CD4-positive, alpha-beta T cell (primary cell): ENCODE measurements around the gene LRFN5. TPM values are rescaled to one million over a fixed set of nuclear protein-coding genes. Genes with fewer than 3 reads are reported as not detected.

Source experiments
- ATAC-seq: fragments of 200-7000 bp; cut with Tn5 transposase; one replicate; pipeline ENCODE4 v1.10.0; 2022; ENCODE audit warnings: mild to moderate bottlenecking; ENCODE audit not compliant: poor library complexity
- CTCF ChIA-PET: fragments of 350-600 bp; sonication (Branson Sonifier 250); formaldehyde crosslinking; loops from one replicate; lab custom pipeline; 2021; ENCODE audit warnings: antibody characterized with exemption, inconsistent platforms; lab: Charles Lee
- POLR2A ChIA-PET: fragments of 350-600 bp; sonication (Branson Sonifier 250); formaldehyde crosslinking; loops from one replicate; lab custom pipeline; 2021; ENCODE audit warnings: antibody characterized with exemption, inconsistent platforms; lab: Charles Lee
- DNase-seq, 14 experiments: peaks; one replicate each; pipeline ENCODE4 v3.0.0-alpha.2; 2013 to 2020; ENCODE audit warnings: mixed read lengths in 2 of 14
- H3K27ac ChIP-seq, 2 donors: one replicate each; pipeline versions ENCODE4 v1.5.1 to v1.7.0; 2013; ENCODE audit warnings: low read length in 2 of 2, low read depth in 1 of 2, mild to moderate bottlenecking in 1 of 2
- H3K27me3 ChIP-seq, 2 experiments: 1 replicate in 1 of 2; 2 replicates in 1 of 2; pipeline versions ENCODE4 v1.6.1 to v1.7.0; 2013; ENCODE audit warnings: low read length in 2 of 2, control low read depth in 1 of 2, mild to moderate bottlenecking in 1 of 2, moderate library complexity in 1 of 2; ENCODE audit not compliant: insufficient read depth in 2 of 2, control insufficient read depth in 1 of 2
- H3K36me3 ChIP-seq: one replicate; pipeline ENCODE4 v1.6.1; 2013; ENCODE audit warnings: low read length, control low read depth; ENCODE audit not compliant: insufficient read depth
- H3K4me1 ChIP-seq: one replicate; pipeline ENCODE4 v1.6.1; 2013; ENCODE audit warnings: low read length, control low read depth; ENCODE audit not compliant: insufficient read depth
- H3K4me3 ChIP-seq: one replicate; pipeline ENCODE4 v1.5.1; 2013; ENCODE audit warnings: mild to moderate bottlenecking, low read length, moderate library complexity
- H3K9me3 ChIP-seq, 2 experiments: 1 replicate in 1 of 2; 2 replicates in 1 of 2; pipeline versions ENCODE4 v1.6.1 to v1.7.0; 2013; ENCODE audit warnings: low read length in 2 of 2, mild to moderate bottlenecking in 2 of 2, control low read depth in 1 of 2, moderate library complexity in 1 of 2; ENCODE audit not compliant: control insufficient read depth in 1 of 2, insufficient read depth in 1 of 2
- H3K27ac Mint-ChIP-seq: one replicate; pipeline ENCODE4 v1.8.0; 2020; ENCODE audit warnings: mixed read lengths
- H3K27me3 Mint-ChIP-seq: one replicate; pipeline ENCODE4 v1.8.0; 2021; ENCODE audit warnings: mixed read lengths
- H3K36me3 Mint-ChIP-seq: one replicate; pipeline ENCODE4 v1.8.0; 2021; ENCODE audit warnings: low read depth, mixed read lengths
- H3K4me1 Mint-ChIP-seq: one replicate; pipeline ENCODE4 v1.8.0; 2021; ENCODE audit warnings: low read depth, mixed read lengths
- H3K4me3 Mint-ChIP-seq: one replicate; pipeline ENCODE4 v1.8.0; 2020; ENCODE audit warnings: mild to moderate bottlenecking, mixed read lengths
- H3K9me3 Mint-ChIP-seq: one replicate; pipeline ENCODE4 v1.8.0; 2020; ENCODE audit warnings: mixed read lengths
- intact Hi-C, 2 experiments: fragments of 100-400 bp; cut with DNase I in 1 of 2; cut with micrococcal nuclease in 1 of 2; formaldehyde crosslinking; loops; one replicate each; pipeline versions ENCODE4 v1.15.1 to v1.9.0; 2023 to 2025; cut with DNase I, micrococcal nuclease
- total RNA-seq, 174 experiments: library from RNA in 2 of 174; stranded (reverse) in 2 of 174; gene quantifications; one replicate each; pipeline ENCODE4 v1.2.3 and lab custom pipeline; 2021 to 2026
- TF ChIP-seq, protein P1 (sequence below): fragments of 200-600 bp; IDR thresholded peaks from one replicate; pipeline ENCODE4 v1.8.0; 2022; ENCODE audit warnings: antibody characterized with exemption, mild to moderate bottlenecking

Gene LRFN5
- total RNA-seq, 2 experiments from 2014 or later, result not detected

DNA sequence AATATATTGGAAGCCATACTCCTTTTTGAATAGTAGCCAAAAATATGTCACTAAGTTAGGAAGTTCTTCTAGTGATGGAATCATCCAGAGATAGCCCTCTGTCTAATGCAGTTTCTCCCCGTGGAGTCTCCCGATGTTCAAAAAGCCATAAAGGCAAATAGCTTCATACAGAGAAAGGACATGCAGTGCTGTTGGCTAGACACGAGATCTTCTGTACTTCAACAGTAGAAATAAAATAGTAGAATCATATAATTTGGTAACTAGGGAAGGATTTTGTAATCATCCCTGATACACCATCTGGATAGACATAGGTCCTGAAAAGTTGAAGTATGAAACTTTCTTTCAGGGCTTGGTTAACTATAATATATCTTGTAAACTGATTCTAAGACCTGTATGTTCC lies 27.6 kb downstream of the LRFN5 start:
- Mint-ChIP-seq H3K9me3 (no peaks in the 10 kb centered on the region), H3K4me1 (no peaks in the 10 kb centered on the region), H3K4me3 (no peak overlapping the region), H3K27ac (no peak overlapping the region), H3K27me3 (no peaks in the 10 kb centered on the region), H3K36me3 (no peaks in the 10 kb centered on the region)
- no peaks in the 10 kb centered on the region for H3K4me1 ChIP-seq
- ATAC-seq, result no peak
- ChIA-PET CTCF (no interaction called here), POLR2A (no interaction called here)
- H3K27me3 ChIP-seq, result no peaks in the 10 kb centered on the region
- intact Hi-C loops, result no loop called here
- no peak for DNase-seq
- no peak overlapping the region for H3K4me3 ChIP-seq
- no peaks in the 10 kb centered on the region for H3K36me3 ChIP-seq
- TF ChIP-seq, protein P1, sequence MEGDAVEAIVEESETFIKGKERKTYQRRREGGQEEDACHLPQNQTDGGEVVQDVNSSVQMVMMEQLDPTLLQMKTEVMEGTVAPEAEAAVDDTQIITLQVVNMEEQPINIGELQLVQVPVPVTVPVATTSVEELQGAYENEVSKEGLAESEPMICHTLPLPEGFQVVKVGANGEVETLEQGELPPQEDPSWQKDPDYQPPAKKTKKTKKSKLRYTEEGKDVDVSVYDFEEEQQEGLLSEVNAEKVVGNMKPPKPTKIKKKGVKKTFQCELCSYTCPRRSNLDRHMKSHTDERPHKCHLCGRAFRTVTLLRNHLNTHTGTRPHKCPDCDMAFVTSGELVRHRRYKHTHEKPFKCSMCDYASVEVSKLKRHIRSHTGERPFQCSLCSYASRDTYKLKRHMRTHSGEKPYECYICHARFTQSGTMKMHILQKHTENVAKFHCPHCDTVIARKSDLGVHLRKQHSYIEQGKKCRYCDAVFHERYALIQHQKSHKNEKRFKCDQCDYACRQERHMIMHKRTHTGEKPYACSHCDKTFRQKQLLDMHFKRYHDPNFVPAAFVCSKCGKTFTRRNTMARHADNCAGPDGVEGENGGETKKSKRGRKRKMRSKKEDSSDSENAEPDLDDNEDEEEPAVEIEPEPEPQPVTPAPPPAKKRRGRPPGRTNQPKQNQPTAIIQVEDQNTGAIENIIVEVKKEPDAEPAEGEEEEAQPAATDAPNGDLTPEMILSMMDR, result no peak
- no peak overlapping the region for H3K27ac ChIP-seq
- no peaks in the 10 kb centered on the region for H3K9me3 ChIP-seq

DNA sequence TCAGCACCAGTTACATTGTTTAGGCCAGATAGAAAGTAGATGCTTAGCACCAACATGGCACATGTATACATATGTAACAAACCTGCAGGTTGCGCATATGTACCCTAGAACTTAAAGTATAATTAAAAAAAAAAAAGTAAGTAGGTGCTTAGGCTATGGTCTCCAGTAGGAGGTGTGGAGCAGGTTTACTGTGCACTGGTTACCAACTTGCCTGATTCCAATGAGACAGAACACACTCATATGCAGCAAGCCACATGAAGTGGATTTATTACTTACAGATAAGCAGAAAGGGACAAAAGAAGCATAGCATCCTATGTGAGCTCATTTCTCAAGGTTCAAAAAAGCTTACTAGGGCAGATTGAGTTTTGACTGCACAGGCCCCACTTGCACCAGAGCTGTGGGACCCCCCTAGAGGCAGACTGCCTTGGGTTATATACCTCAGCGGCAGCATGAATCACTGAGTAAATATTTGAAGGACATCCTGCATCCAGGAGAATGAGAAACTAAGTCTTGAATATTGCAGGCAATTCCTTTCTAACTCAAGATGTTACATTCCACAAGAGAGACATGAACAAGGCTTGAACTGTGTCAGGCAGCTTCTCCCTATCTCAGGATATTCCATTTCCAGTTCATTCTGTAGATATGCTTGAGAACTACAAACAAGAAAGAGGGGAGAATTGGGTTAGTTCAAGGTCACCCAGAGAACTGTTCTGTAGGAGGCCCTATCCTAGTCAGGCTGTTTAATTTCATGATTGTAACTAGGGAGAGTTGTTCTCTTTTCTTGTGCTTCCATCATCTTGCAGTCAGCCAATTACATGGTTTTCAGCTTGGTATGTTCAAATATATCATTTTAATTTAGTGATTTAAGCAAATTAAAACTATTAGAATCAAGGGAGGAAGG lies 30.1 kb downstream of the LRFN5 start:
- ChIA-PET POLR2A (no interaction called here), CTCF (interaction anchor here (2.0 kb wide), 1 partner anchor 10 kb away, joined by 4 read pairs; no protein-coding TSS in a partner anchor)
- DNase-seq, result no peak
- H3K27me3 ChIP-seq, result no peaks in the 10 kb centered on the region
- Mint-ChIP-seq H3K4me3 (no peak overlapping the region), H3K27ac (no peak overlapping the region), H3K27me3 (no peaks in the 10 kb centered on the region), H3K36me3 (no peaks in the 10 kb centered on the region), H3K9me3 (no peaks in the 10 kb centered on the region), H3K4me1 (no peaks in the 10 kb centered on the region)
- H3K36me3 ChIP-seq, result no peaks in the 10 kb centered on the region
- H3K9me3 ChIP-seq, result no peaks in the 10 kb centered on the region
- H3K4me1 ChIP-seq, result no peaks in the 10 kb centered on the region
- TF ChIP-seq, protein P1, result no peak
- ATAC-seq, result no peak
- intact Hi-C loops, result no loop called here
- H3K4me3 ChIP-seq, result no peak overlapping the region
- H3K27ac ChIP-seq, result no peak overlapping the region

DNA sequence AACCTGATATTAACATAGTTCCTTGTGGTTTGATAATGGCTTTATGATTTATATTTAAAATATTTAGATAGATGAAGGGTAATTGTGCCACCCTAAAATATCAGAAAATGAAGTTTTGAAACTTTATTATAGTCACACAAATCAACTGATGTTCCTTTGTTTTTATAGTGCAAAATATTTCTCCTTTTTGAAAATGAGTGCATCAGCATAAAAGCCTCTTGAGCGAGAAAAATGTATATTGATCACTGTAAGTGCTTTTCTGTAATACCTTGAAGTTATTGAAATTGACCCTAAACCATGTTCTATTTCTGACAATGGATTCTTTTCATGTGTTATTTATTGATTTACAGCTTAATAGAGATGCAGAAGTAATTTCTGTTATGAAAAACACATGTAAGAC lies 35.0 kb downstream of the LRFN5 start:
- Histone ChIP-seq H3K27ac (no peak overlapping the region), H3K9me3 (no peaks in the 10 kb centered on the region), H3K4me3 (no peak overlapping the region), H3K27me3 (no peaks in the 10 kb centered on the region), H3K4me1 (no peaks in the 10 kb centered on the region), H3K36me3 (no peaks in the 10 kb centered on the region)
- Mint-ChIP-seq H3K9me3 (no peaks in the 10 kb centered on the region), H3K27me3 (no peaks in the 10 kb centered on the region), H3K27ac (no peak overlapping the region), H3K36me3 (no peaks in the 10 kb centered on the region), H3K4me3 (no peak overlapping the region), H3K4me1 (no peaks in the 10 kb centered on the region)
- ChIA-PET POLR2A (no interaction called here), CTCF (no interaction called here)
- intact Hi-C loops, result no loop called here
- no peak for ATAC-seq
- no peak for DNase-seq
- TF ChIP-seq, protein P1, result no peak
